ENCODE data around the gene CES3.

DNA sequence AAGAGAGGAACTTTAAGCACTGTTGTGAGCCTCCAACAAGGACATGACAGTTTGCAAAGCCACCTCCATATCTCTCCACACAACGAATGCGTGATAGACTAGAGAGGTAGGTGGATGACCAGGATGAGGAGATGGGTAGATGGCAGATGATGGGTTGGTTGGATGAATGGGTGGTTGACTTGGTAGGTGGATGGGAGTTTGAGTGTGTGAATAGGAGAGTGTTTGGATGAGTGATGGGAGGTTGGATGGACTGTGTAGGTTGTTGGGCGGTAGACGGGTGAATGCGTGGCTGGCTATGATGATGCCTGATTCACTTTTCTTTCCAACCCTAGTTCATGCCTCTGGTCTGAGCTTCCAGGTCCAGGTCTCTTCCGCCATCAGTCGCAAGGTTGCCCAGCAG, 46.5 kb upstream of the CES3 start:
- TF ChIP-seq, protein P1, sequence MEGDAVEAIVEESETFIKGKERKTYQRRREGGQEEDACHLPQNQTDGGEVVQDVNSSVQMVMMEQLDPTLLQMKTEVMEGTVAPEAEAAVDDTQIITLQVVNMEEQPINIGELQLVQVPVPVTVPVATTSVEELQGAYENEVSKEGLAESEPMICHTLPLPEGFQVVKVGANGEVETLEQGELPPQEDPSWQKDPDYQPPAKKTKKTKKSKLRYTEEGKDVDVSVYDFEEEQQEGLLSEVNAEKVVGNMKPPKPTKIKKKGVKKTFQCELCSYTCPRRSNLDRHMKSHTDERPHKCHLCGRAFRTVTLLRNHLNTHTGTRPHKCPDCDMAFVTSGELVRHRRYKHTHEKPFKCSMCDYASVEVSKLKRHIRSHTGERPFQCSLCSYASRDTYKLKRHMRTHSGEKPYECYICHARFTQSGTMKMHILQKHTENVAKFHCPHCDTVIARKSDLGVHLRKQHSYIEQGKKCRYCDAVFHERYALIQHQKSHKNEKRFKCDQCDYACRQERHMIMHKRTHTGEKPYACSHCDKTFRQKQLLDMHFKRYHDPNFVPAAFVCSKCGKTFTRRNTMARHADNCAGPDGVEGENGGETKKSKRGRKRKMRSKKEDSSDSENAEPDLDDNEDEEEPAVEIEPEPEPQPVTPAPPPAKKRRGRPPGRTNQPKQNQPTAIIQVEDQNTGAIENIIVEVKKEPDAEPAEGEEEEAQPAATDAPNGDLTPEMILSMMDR (IDR thresholded peaks at IDR 0.05) = no peak
- no peak for TF ChIP-seq USF2 (IDR thresholded peaks at IDR 0.05)
- TF ChIP-seq RARB (CRISPR knock-in tag; IDR thresholded peaks at IDR 0.05) = no peak
